WTC11 (cell line): ENCODE results near the gene SLC7A6OS. TPM values are rescaled to one million over a fixed set of nuclear protein-coding genes. Genes with fewer than 3 reads are reported as not detected.

Experiments
- ELF4 ChIP-seq: sonication (generic); formaldehyde crosslinking; IDR thresholded peaks from 2 replicates; pipeline ENCODE4 v1.8.1; 2022; ENCODE audit warnings: low read depth, mild to moderate bottlenecking, moderate library complexity, missing genetic modification reagents
- ETV6 ChIP-seq: sonication (generic); formaldehyde crosslinking; IDR thresholded peaks from 2 replicates; pipeline ENCODE4 v1.8.1; 2022; ENCODE audit warnings: mild to moderate bottlenecking, missing genetic modification reagents
- FOXJ3 ChIP-seq: sonication (generic); formaldehyde crosslinking; IDR thresholded peaks from 2 replicates; pipeline ENCODE4 v1.9.0; 2021; ENCODE audit warnings: missing genetic modification reagents, mild to moderate bottlenecking, borderline replicate concordance
- GRHL2 ChIP-seq: fragments of 250-450 bp; sonication (Bioruptor Pico); IDR thresholded peaks from 2 replicates; pipeline ENCODE4 v1.8.0; 2022; ENCODE audit warnings: mild to moderate bottlenecking, moderate library complexity; ENCODE audit not compliant: insufficient replicate concordance, severe bottlenecking
- HMGA2 ChIP-seq: fragments of 250-450 bp; sonication (Bioruptor Pico); IDR thresholded peaks from 2 replicates; pipeline ENCODE4 v1.4.0; 2021; ENCODE audit warnings: mild to moderate bottlenecking, moderate library complexity
- IRF2 ChIP-seq: sonication (generic); formaldehyde crosslinking; IDR thresholded peaks from 2 replicates; pipeline ENCODE4 v1.8.0; 2022; ENCODE audit warnings: low read depth, missing genetic modification reagents, borderline replicate concordance
- JUN ChIP-seq: sonication (generic); formaldehyde crosslinking; IDR thresholded peaks from 2 replicates; pipeline ENCODE4 v1.8.0; 2023; ENCODE audit warnings: mild to moderate bottlenecking, missing genetic modification reagents
- NR2C2 ChIP-seq: sonication (generic); formaldehyde crosslinking; IDR thresholded peaks from 2 replicates; pipeline ENCODE4 v1.8.0; 2022; ENCODE audit warnings: mild to moderate bottlenecking, missing genetic modification reagents
- OVOL2 ChIP-seq: fragments of 250-450 bp; sonication (Bioruptor Pico); IDR thresholded peaks from 2 replicates; pipeline ENCODE4 v1.9.0; 2021; ENCODE audit warnings: mild to moderate bottlenecking, borderline replicate concordance
- PRRX2 ChIP-seq: fragments of 250-450 bp; sonication (Bioruptor Pico); IDR thresholded peaks from 2 replicates; pipeline ENCODE4 v1.8.0; 2021; ENCODE audit warnings: mild to moderate bottlenecking
- SMAD3 ChIP-seq: sonication (generic); formaldehyde crosslinking; IDR thresholded peaks from 2 replicates; pipeline ENCODE4 v1.8.0; 2022; ENCODE audit warnings: missing genetic modification reagents, mild to moderate bottlenecking, borderline replicate concordance
- SMAD4 ChIP-seq: sonication (generic); formaldehyde crosslinking; IDR thresholded peaks from 2 replicates; pipeline ENCODE4 v1.8.0; 2022; ENCODE audit warnings: mild to moderate bottlenecking, missing genetic modification reagents
- TEAD1 ChIP-seq: sonication (generic); formaldehyde crosslinking; IDR thresholded peaks from 2 replicates; pipeline ENCODE4 v1.8.0; 2022; ENCODE audit warnings: mild to moderate bottlenecking, missing genetic modification reagents
- ZNF232 ChIP-seq: sonication (generic); formaldehyde crosslinking; IDR thresholded peaks from 2 replicates; pipeline ENCODE4 v1.8.0; 2022; ENCODE audit warnings: mild to moderate bottlenecking, missing genetic modification reagents
- ZNF416 ChIP-seq: fragments of 250-450 bp; sonication (Bioruptor Pico); IDR thresholded peaks from 2 replicates; pipeline ENCODE4 v1.9.0; 2021; ENCODE audit warnings: mild to moderate bottlenecking, inconsistent platforms
- ZNF423 ChIP-seq: fragments of 250-450 bp; sonication (Bioruptor Pico); IDR thresholded peaks from 2 replicates; pipeline ENCODE4 v2.1.2; 2022; ENCODE audit warnings: mild to moderate bottlenecking, moderate library complexity
- total RNA-seq: library from RNA; stranded (reverse); gene quantifications from 3 replicates; pipeline ENCODE4 v1.2.3, GENCODE V29; 2021
- TF ChIP-seq, protein P1 (sequence below): sonication (generic); formaldehyde crosslinking; IDR thresholded peaks from 2 replicates; pipeline ENCODE4 v1.8.0; 2023; ENCODE audit warnings: missing genetic modification reagents, mild to moderate bottlenecking, borderline replicate concordance
- TF ChIP-seq, protein P2 (sequence below): sonication (generic); formaldehyde crosslinking; IDR thresholded peaks from 2 replicates; pipeline ENCODE4 v1.8.1; 2022; ENCODE audit warnings: low read depth, mild to moderate bottlenecking, moderate library complexity, missing genetic modification reagents, borderline replicate concordance
- TF ChIP-seq, protein P3 (sequence below): fragments of 250-450 bp; sonication (Bioruptor Pico); IDR thresholded peaks from 2 replicates; pipeline ENCODE4 v1.9.0; 2021; ENCODE audit warnings: mild to moderate bottlenecking
- TF ChIP-seq, protein P4 (sequence below): sonication (generic); formaldehyde crosslinking; IDR thresholded peaks from 2 replicates; pipeline ENCODE4 v1.8.1; 2023; ENCODE audit warnings: mild to moderate bottlenecking, moderate library complexity, missing genetic modification reagents
- TF ChIP-seq, protein P5 (sequence below): fragments of 250-450 bp; sonication (Bioruptor Pico); IDR thresholded peaks from 2 replicates; pipeline ENCODE4 v1.9.0; 2021; ENCODE audit warnings: mild to moderate bottlenecking
- TF ChIP-seq, protein P6 (sequence below): fragments of 250-450 bp; sonication (Bioruptor Pico); IDR thresholded peaks from 2 replicates; pipeline ENCODE4 v1.9.0; 2021; ENCODE audit warnings: moderate library complexity, mild to moderate bottlenecking, inconsistent platforms, borderline replicate concordance
- TF ChIP-seq, protein P7 (sequence below): sonication (generic); formaldehyde crosslinking; IDR thresholded peaks from 2 replicates; pipeline ENCODE4 v1.8.1; 2023; ENCODE audit warnings: mild to moderate bottlenecking, missing genetic modification reagents, moderate library complexity
- TF ChIP-seq, protein P8 (sequence below): fragments of 250-450 bp; sonication (Bioruptor Pico); conservative IDR thresholded peaks from 2 replicates; pipeline ENCODE4 v1.9.0; 2021; ENCODE audit warnings: mild to moderate bottlenecking

SLC7A6OS gene
- total RNA-seq, 1 experiment from 2014 or later, result 22.6 TPM

DNA sequence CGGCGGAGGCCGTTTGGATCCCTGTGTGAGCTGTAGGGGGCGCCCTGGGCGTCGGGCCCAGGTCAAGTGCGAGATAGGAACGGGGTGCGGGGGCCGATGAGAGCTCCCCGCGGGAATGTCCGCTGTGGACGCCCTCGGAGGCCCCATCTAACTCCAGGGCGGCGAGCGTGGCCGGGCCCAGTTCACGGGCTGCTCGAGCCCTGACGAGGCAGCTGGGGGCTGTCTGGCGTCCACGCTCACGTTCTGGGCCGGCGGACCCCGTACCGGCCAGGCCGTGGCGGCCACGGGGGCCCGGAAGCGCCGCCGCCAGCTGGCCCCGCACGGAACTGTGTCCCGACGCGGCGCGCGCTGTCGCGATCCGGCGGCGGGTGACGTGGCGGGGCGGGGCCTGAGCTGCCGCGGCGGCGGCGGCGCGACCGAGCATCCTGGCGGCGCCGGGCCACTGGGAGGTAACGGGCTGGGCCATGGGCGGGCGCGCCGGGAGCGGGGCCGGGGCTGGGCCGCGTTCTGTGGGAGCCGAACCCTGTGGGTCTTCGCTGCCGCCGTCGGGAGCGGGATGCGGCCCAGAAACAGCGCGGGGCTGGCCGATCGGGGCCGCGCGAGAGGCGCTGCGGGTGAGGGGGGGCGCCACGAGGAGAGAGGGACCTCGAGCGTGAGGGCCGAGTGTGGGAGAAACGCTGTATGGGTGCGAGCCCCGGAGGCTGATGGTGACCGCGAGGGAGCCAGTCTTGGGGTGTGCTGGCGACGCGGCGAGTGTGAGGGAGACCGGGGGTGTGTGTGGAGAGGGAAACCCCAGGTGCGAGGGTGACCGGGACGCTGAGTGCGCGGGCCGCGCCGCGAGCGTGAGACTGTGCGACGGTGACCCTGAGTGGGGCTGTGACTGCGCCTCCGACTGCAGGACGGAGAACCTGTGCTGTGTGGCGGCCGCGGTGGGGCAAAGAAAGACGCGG, 46.3 kb downstream of the SLC7A6OS start, which contains the start of gene SLC7A6 (continued):
- TF ChIP-seq JUN (no peak), FOXJ3 (CRISPR knock-in tag) (no peak), GRHL2 (CRISPR knock-in tag) (no peak), ELF4 (CRISPR knock-in tag) (no peak), HMGA2 (CRISPR knock-in tag) (no peak), ZNF232 (CRISPR knock-in tag) (no peak), SMAD4 (CRISPR knock-in tag) (no peak), ZNF416 (CRISPR knock-in tag) (0 out of 2 replicates have a peak, but pooled peaks have one; percentile 5), ETV6 (CRISPR knock-in tag) (no peak), IRF2 (CRISPR knock-in tag) (no peak), ZNF423 (CRISPR knock-in tag) (no peak), TEAD1 (CRISPR knock-in tag) (no peak), SMAD3 (CRISPR knock-in tag) (no peak), OVOL2 (CRISPR knock-in tag) (no peak), PRRX2 (CRISPR knock-in tag) (no peak), NR2C2 (no peak)
- TF ChIP-seq, protein P1, sequence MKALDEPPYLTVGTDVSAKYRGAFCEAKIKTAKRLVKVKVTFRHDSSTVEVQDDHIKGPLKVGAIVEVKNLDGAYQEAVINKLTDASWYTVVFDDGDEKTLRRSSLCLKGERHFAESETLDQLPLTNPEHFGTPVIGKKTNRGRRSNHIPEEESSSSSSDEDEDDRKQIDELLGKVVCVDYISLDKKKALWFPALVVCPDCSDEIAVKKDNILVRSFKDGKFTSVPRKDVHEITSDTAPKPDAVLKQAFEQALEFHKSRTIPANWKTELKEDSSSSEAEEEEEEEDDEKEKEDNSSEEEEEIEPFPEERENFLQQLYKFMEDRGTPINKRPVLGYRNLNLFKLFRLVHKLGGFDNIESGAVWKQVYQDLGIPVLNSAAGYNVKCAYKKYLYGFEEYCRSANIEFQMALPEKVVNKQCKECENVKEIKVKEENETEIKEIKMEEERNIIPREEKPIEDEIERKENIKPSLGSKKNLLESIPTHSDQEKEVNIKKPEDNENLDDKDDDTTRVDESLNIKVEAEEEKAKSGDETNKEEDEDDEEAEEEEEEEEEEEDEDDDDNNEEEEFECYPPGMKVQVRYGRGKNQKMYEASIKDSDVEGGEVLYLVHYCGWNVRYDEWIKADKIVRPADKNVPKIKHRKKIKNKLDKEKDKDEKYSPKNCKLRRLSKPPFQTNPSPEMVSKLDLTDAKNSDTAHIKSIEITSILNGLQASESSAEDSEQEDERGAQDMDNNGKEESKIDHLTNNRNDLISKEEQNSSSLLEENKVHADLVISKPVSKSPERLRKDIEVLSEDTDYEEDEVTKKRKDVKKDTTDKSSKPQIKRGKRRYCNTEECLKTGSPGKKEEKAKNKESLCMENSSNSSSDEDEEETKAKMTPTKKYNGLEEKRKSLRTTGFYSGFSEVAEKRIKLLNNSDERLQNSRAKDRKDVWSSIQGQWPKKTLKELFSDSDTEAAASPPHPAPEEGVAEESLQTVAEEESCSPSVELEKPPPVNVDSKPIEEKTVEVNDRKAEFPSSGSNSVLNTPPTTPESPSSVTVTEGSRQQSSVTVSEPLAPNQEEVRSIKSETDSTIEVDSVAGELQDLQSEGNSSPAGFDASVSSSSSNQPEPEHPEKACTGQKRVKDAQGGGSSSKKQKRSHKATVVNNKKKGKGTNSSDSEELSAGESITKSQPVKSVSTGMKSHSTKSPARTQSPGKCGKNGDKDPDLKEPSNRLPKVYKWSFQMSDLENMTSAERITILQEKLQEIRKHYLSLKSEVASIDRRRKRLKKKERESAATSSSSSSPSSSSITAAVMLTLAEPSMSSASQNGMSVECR (CRISPR knock-in tag), result no peak; the same call in 1 of the 2 replicates
- TF ChIP-seq, protein P2, sequence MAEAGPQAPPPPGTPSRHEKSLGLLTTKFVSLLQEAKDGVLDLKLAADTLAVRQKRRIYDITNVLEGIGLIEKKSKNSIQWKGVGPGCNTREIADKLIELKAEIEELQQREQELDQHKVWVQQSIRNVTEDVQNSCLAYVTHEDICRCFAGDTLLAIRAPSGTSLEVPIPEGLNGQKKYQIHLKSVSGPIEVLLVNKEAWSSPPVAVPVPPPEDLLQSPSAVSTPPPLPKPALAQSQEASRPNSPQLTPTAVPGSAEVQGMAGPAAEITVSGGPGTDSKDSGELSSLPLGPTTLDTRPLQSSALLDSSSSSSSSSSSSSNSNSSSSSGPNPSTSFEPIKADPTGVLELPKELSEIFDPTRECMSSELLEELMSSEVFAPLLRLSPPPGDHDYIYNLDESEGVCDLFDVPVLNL, result no peak
- TF ChIP-seq, protein P3, sequence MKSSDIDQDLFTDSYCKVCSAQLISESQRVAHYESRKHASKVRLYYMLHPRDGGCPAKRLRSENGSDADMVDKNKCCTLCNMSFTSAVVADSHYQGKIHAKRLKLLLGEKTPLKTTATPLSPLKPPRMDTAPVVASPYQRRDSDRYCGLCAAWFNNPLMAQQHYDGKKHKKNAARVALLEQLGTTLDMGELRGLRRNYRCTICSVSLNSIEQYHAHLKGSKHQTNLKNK (CRISPR knock-in tag), result no peak
- TF ChIP-seq, protein P4, sequence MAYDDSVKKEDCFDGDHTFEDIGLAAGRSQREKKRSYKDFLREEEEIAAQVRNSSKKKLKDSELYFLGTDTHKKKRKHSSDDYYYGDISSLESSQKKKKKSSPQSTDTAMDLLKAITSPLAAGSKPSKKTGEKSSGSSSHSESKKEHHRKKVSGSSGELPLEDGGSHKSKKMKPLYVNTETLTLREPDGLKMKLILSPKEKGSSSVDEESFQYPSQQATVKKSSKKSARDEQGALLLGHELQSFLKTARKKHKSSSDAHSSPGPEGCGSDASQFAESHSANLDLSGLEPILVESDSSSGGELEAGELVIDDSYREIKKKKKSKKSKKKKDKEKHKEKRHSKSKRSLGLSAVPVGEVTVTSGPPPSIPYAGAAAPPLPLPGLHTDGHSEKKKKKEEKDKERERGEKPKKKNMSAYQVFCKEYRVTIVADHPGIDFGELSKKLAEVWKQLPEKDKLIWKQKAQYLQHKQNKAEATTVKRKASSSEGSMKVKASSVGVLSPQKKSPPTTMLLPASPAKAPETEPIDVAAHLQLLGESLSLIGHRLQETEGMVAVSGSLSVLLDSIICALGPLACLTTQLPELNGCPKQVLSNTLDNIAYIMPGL (CRISPR knock-in tag), result peak; percentile 71
- TF ChIP-seq, protein P5, sequence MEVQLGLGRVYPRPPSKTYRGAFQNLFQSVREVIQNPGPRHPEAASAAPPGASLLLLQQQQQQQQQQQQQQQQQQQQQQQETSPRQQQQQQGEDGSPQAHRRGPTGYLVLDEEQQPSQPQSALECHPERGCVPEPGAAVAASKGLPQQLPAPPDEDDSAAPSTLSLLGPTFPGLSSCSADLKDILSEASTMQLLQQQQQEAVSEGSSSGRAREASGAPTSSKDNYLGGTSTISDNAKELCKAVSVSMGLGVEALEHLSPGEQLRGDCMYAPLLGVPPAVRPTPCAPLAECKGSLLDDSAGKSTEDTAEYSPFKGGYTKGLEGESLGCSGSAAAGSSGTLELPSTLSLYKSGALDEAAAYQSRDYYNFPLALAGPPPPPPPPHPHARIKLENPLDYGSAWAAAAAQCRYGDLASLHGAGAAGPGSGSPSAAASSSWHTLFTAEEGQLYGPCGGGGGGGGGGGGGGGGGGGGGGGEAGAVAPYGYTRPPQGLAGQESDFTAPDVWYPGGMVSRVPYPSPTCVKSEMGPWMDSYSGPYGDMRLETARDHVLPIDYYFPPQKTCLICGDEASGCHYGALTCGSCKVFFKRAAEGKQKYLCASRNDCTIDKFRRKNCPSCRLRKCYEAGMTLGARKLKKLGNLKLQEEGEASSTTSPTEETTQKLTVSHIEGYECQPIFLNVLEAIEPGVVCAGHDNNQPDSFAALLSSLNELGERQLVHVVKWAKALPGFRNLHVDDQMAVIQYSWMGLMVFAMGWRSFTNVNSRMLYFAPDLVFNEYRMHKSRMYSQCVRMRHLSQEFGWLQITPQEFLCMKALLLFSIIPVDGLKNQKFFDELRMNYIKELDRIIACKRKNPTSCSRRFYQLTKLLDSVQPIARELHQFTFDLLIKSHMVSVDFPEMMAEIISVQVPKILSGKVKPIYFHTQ (CRISPR knock-in tag), result no peak
- TF ChIP-seq, protein P6, sequence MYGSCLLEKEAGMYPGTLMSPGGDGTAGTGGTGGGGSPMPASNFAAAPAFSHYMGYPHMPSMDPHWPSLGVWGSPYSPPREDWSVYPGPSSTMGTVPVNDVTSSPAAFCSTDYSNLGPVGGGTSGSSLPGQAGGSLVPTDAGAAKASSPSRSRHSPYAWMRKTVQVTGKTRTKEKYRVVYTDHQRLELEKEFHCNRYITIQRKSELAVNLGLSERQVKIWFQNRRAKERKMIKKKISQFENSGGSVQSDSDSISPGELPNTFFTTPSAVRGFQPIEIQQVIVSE, result no peak
- TF ChIP-seq, protein P7, sequence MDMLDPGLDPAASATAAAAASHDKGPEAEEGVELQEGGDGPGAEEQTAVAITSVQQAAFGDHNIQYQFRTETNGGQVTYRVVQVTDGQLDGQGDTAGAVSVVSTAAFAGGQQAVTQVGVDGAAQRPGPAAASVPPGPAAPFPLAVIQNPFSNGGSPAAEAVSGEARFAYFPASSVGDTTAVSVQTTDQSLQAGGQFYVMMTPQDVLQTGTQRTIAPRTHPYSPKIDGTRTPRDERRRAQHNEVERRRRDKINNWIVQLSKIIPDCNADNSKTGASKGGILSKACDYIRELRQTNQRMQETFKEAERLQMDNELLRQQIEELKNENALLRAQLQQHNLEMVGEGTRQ, result no peak
- TF ChIP-seq, protein P8, sequence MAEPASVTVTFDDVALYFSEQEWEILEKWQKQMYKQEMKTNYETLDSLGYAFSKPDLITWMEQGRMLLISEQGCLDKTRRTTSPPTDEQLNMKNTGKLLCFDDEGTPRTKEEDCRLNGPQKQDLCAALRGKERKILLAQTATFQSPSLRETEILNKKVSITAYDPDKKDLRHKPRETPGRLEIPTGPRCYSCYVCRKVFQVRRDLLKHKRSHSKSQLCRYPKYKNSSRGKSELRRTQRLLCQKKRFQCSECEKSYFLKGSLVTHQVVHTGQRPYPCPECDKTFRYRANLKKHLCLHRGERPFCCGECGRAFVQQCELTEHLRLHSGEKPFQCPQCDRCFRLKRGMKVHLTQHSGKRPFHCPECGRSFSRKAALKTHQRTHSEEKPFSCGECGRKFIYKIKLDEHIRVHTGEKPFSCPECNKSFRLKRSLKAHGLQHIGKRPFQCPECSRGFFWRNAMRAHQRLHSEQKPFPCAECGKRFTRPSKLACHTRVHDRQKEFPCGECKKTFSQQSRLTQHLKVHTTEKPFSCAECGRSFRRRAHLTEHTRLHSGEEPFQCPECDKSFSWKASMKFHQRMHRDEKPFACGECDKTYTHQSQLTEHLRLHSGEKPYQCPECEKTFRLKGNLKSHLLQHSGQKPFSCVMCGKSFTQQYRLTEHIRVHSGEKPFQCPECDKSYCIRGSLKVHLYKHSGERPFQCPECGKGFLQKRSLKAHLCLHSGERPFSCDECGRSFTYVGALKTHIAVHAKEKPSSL (CRISPR knock-in tag), result no peak
